ENCODE data around the gene CNN1.
"Not testable (repeated sequence)": the region's sequence is repeated elsewhere in the genome, so short reads cannot be mapped to it uniquely, and the experiment has no call there.

- TF ChIP-seq POLR2A, POLR2AphosphoS5 (IDR thresholded peaks at IDR 0.05; ENCODE audit: low read depth, low read length): not testable (repeated sequence)
Measured at GRCh38 chr19:11599704-11600103, 61.1 kb downstream of the CNN1 start.
